Glomerular visceral epithelial cell (primary cell): Measurements from ENCODE around the gene GPC3.
"Not testable (repeated sequence)": the region's sequence is repeated elsewhere in the genome, so short reads cannot be mapped to it uniquely, and the experiment has no call there.

Source experiments
- DNase-seq: peaks from one replicate; pipeline ENCODE4 v3.0.0-alpha.2; 2016; ENCODE audit errors: extremely low spot score

The GPC3 gene

GRCh38 chrX:133646719-133647116, 338.7 kb downstream of the GPC3 start:
- no peak for DNase-seq

DNA sequence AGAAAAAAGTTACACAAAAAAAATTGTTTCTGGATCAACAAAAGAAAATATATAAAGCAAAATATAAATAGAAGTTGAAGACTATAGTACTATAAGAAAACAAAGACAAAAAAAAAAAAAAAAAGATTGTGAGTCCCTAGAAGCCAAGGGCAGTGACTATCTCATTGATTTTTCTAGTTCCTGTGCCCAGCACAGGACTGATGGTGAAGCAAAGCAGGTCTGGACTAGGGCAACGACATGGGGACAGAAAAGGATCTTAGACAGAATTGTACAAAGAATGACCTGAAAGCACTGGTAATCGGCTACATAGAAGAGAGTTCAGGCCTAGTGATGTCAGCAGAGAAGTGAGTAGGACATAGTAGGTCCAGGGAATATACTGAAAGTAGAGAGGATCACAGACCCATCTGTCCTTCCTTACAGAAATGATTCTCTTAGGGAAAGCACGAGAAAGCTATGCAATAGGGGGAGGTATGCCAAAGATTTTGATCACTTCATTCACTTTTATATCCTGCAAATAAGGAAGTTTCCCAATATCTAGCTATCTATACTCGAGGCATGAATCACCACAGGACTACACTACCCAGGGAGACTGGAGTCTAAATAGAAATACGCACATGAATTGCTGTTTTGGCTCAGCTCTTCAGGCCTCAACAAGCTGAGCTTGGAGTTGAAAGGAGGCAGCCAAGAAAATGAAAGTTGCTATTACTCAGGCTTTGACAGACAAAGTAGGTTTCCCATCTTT, 339.2 kb downstream of the GPC3 start:
- DNase-seq = no peak

DNA sequence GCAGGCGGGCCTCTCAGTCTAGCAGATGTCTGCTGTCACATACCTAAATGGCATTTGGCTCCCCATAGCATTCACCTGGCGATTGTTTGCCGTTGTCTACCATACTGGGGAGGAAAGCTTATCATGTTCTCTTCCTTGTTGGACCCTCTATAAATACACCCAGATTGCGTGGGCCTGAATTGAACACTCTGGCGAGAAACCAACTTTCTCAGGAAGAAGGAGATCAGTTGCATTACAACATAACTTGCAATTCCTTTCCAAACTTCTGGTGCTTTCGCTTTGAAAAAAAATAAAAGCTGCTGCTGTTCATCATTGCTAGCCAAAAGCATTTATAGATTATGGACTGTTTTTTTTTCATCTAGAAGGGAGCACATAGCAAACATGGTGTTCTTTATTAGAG, 340.1 kb downstream of the GPC3 start:
- no peak for DNase-seq

DNA sequence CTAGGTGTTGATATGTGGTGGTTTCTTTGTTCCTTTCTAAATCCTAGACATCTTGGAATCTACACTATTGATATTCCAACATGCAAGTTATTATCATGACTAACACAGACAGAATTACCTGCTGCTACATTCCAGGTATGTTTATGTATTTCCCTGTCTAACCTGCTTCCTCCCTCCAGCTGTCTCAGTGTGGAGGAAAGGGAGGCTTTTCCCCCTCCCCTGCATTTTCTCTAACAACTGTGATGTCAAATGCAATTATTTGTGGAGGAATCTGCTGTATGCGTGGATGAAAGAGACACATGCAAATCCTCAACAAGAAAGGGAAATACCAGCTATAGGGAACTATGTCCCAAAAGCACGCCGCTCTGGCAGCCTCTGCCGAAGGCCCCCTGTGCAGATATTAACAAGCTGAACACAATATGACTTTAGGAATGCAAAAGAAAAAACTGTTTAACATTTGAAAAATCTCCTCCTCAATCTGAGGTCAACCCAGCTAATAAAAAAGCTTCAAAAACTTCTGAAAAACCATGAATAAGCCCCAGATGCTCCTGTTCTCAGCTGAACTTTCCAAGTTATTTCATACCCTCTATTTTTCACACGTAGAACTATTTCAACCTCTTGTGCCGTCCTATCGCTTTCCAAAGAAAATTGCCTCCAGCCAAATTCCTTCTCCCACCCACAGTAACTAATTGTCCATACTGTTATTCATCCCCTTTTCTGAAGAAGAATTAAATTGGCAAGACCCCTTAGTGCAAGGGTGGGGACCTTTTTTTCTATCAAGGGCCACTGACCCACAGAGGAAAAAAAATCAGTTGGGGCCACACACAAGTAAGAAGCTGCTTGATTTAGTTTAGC, 345.0 kb downstream of the GPC3 start:
- no peak for DNase-seq

DNA sequence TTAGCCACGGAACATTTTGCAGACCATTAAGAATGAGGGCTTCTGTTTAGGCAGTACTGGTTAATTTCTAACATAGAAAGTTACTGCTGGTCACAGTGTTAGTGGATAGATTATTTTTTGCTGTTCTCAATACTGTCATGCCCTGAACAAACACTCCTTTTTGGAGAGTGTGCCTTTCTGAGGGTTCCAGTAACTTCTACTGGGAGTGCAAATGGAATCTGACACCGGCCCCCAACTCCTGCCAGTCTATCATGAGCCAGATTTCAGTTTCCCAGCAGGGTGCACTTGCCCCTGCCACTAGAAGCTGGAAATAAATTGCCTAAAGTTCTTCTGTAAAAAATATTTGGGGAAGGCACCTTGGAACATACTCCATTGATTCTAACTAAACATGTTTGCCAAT, 345.7 kb downstream of the GPC3 start:
- no peak for DNase-seq

DNA sequence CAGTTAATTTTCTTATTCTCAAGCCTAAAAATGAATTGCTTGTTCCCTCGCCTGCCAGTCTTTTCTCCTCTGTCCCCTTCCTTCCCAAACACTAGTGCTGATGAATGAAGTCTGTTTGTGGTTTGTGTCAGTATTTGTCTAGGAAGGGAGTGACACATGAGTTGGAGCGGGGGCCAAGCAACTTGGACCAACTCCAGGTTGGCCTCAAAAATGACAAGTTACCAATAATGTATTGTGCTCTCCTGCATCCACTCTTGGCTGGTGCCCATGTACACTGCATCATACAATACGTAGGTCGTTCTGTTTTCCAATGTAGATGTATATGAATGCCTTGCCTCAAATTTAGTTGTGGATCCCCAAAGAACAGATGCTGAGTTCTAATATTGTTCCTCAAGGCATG, 347.1 kb downstream of the GPC3 start:
- peak; percentile 36 for DNase-seq

- no peak for DNase-seq
Measured at GRCh38 chrX:133637765-133638164, 347.6 kb downstream of the GPC3 start.

GRCh38 chrX:133636009-133636408, 349.4 kb downstream of the GPC3 start:
- no peak for DNase-seq

GRCh38 chrX:133634416-133634815, 351.0 kb downstream of the GPC3 start:
- DNase-seq = no peak

- DNase-seq = no peak
Measured at GRCh38 chrX:133633950-133634349, 351.4 kb downstream of the GPC3 start.

DNA sequence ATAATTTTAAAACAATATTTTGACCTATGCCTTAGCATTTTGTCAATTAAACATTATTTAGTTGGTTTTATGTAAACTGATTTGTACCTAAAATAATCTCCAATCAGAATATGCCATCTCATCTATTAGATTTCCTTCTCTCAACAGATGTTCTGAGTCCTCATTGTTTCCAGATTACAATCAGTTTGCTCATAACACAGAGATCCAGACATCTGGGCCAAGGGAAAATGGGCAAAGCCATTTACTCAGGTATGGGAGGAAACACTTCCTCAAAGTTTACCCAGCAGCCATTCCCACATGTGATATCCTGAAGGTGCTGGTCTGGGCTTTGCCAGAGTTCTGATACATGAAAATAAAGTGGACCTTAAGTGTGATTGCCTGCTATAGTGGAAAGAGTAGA, 352.2 kb downstream of the GPC3 start:
- no peak for DNase-seq

DNA sequence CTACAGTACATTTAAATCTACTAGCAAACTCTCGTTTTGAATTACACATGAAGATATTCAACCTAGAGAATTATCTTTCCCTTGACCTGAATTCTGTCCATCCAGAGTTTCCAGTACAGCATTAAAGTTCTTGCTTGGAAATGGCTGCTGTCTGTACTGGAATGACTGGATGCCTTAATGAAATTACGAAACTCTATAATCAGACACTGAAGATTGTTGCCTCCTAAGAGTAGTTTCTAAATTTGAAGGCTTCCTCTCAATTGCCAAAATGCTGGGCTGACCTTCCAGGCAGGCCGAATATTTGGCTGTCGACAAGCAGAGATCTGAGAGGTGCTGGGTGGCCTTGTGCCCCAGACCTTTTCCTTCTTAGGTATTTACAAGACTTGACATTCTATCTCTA, 355.0 kb downstream of the GPC3 start:
- DNase-seq = no peak

DNA sequence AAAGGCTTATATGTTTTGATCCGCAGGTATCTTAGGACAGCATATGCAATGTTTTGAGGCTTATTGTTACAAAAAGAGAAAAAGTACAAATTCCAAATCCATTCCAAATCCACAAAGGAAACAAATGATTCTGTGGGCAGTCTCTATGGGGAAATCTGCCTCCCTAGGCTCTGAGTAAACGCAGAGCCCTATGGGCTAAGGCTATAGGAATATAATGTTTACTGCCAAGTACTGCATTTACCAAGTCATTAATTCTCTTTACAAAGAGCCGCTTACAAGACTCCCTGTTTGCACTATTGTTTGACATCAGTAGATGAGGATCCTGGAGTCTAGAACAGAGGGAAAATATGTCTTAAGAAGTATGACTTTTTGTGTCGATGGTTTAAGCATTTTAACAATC, 357.7 kb downstream of the GPC3 start:
- DNase-seq = no peak

- DNase-seq = not testable (repeated sequence)
Measured at GRCh38 chrX:133621384-133621783, 364.0 kb downstream of the GPC3 start.

- no peak for DNase-seq
Measured at GRCh38 chrX:133611676-133612075, 373.7 kb downstream of the GPC3 start.

GRCh38 chrX:133610056-133610455, 375.3 kb downstream of the GPC3 start:
- DNase-seq = no peak

DNA sequence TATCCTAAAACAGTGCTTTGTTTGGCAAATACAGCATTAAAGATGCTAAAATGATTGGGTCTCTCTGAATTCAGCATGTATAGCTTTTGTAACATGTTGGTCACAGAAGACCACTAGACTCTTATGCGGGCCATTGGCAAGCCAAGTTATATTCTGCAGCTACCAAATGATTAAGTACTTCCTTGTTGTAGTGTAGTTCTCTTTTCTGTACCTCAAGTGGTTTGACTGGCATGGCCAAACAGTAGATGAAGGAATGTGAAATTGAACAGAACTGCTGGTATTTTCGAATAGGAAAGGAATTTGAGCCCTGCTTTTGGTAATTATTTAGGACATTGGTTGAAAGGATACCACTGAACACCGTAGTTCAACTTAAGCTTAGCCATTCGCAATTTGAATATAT, 376.2 kb downstream of the GPC3 start:
- no peak for DNase-seq

GRCh38 chrX:133608406-133608805, 377.0 kb downstream of the GPC3 start:
- DNase-seq = peak; percentile 42

- no peak for DNase-seq
Measured at GRCh38 chrX:133607419-133608348, 377.7 kb downstream of the GPC3 start.

DNA sequence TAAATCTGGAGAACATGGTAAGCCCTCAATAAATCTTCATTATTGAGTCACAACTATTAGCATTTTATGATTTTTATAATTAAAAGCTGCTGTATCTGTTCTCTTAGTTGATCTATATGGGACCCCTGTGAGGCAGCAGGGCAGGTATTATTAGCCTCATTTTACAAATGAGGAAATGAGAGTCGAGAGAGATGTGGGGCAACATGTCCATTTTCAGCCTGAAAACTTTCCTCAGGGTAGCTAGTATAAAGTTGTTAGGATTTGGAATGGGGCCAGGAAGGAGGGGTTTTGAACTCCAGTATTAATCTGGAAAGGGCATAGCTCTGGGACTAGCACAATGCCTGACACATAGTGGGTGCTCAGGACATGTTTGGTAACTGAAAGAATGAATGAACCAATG, 378.4 kb downstream of the GPC3 start:
- no peak for DNase-seq

DNA sequence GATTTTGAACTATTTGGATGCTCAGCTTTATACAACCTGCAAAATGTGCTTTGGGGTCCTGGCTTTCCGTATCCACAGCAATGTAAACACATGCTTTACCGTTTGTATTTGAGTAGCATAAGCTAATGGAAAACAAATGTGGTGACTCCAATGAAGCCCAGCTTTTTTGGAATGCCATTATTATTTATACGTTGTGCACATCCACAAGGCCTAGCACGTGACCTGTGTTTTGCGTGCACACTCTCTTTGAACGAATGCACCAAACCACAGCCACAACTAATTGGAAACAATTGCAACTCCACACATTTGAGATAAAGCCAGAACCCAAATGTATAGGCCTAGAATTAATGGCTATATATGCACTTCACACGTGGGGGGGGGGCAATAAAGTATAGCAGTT, 380.6 kb downstream of the GPC3 start:
- no peak for DNase-seq

DNA sequence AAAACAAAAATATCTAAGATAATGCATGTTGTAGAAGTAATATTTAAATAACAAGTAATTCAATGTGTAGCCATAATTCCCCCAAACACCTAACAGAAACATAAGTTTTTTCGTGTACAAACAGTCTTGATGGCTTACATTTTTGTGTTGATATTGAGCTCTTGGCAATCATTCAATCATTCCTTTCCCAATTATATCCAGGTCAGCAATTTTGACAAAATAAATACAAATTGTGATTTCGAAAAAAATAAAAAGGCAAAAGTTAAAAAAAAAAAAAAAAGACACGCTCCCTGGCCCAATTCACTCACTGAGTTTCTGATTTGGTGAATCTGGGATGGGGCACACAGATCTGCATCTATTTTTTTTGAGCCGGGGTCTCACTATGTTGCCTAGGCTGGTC, 382.5 kb downstream of the GPC3 start:
- DNase-seq = no peak
